Effector memory CD8-positive, alpha-beta T cell (primary cell): ENCODE data around the gene GLI2.

ENCODE experiments used
- ATAC-seq: fragments of 150-1000 bp; cut with Tn5 transposase; replicated peaks from 2 replicates; pipeline ENCODE4 v1.10.0; 2021; ENCODE audit warnings: mild to moderate bottlenecking, moderate library complexity
- DNase-seq, 3 experiments: peaks; one replicate each; pipeline ENCODE4 v3.0.0; 2021
- H3K27ac Mint-ChIP-seq, 2 donors: one replicate each; pipeline ENCODE4 v1.8.0; 2022; ENCODE audit warnings: mild to moderate bottlenecking in 2 of 2, mixed read lengths in 2 of 2, moderate library complexity in 2 of 2
- H3K27me3 Mint-ChIP-seq, 2 donors: one replicate each; pipeline ENCODE4 v1.8.0; 2022; ENCODE audit warnings: mixed read lengths in 2 of 2
- H3K36me3 Mint-ChIP-seq: one replicate; pipeline ENCODE4 v1.8.0; 2022; ENCODE audit warnings: mild to moderate bottlenecking, moderate library complexity, mixed read lengths; ENCODE audit not compliant: insufficient read depth
- H3K4me1 Mint-ChIP-seq, 2 donors: one replicate each; pipeline ENCODE4 v1.8.0; 2022; ENCODE audit warnings: low read depth in 2 of 2, mixed read lengths in 2 of 2
- H3K4me3 Mint-ChIP-seq, 2 donors: one replicate each; pipeline ENCODE4 v1.8.0; 2022; ENCODE audit warnings: mild to moderate bottlenecking in 2 of 2, mixed read lengths in 2 of 2, moderate library complexity in 2 of 2
- H3K9me3 Mint-ChIP-seq, 2 donors: one replicate each; pipeline ENCODE4 v1.8.0; 2022; ENCODE audit warnings: mixed read lengths in 2 of 2

GLI2 gene

DNA sequence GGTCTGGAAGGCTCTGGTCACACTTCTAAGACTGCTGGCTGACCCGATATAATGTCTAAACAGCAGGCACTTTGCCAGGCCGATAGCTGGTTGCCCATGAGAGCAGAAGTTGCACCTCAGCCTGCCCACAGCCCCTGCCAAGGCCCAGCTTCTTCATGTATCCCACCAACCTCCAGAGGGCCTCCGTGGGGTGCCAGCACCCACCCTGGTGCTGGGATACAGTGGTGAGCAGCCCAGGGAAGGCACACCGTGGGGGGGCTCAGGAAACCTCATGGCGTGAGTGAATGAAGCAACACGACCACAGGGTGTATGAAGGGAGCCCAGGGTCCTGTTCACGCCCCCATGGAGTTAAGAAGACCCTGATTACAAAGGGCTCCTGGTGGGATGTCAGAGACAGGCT lies 16.2 kb upstream of the GLI2 start:
- Mint-ChIP-seq H3K4me1 (no peaks in the 10 kb centered on the region), H3K36me3 (no peaks in the 10 kb centered on the region), H3K4me3 (no peak overlapping the region), H3K27ac (no peak overlapping the region), H3K9me3 (no peaks in the 10 kb centered on the region), H3K27me3 (peaks cover 8 to 35% of the 10 kb centered on the region in 2 donors)
- DNase-seq = no peak
- ATAC-seq = no peak

GRCh38 chr2:120720231-120720630 lies 15.4 kb upstream of the GLI2 start:
- no peaks in the 10 kb centered on the region for H3K4me1 Mint-ChIP-seq
- no peaks in the 10 kb centered on the region for H3K36me3 Mint-ChIP-seq
- ATAC-seq (no peak), DNase-seq (no peak)
- H3K27me3 Mint-ChIP-seq = peaks cover 8 to 27% of the 10 kb centered on the region in 2 donors
- H3K27ac Mint-ChIP-seq = no peak overlapping the region
- no peaks in the 10 kb centered on the region for H3K9me3 Mint-ChIP-seq
- H3K4me3 Mint-ChIP-seq = no peak overlapping the region

DNA sequence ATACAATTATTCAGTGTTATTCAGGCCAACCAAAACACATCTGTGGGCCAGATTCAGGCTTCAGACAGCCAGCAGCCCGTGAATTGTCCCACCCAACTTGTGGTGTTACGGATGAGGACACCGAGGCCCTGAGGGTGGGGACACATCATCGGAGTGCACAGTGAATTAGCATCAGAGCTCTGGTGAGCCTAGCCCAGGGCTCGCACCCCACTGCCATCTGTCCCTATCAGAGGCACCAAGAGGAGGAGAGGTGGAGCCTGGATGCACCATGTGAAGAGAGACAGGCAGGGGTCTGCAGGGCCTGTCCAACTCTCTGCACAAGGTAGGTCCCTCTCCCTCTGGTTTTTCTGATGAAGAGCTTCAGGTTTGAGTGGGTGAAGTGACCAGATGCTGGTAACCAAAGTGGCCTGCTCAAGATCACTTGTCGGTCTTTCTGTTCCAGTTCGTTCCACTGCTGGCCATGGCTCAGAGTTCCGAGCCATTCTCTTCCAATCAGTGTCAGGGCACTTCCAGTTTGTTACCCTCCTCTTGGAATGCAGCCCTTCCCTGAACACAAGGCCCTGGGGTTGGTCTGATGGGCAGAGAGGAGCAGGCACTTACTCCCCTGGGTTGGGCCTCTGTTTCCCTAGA lies 14.8 kb upstream of the GLI2 start:
- H3K4me1 Mint-ChIP-seq = no peaks in the 10 kb centered on the region

DNA sequence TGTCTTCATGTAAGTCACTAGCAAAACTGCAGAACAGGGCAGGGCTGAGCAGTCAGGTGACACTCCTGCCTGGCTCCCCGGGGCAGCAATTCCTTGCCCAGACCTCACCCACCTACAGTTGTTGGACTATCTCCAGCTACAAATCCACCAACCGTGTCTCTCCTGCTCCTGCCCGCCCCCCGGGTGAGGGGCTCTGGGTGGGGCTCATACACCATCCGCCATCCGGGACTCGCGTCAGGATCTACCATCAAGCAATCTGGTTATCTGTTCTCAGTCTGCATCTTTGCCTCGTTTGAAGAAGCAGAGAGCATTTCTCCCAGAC lies 13.5 kb upstream of the GLI2 start:
- no peak for ATAC-seq
- Mint-ChIP-seq H3K9me3 (no peaks in the 10 kb centered on the region), H3K4me3 (no peak overlapping the region), H3K27me3 (peaks cover 8 to 20% of the 10 kb centered on the region in 2 donors), H3K4me1 (no peaks in the 10 kb centered on the region), H3K27ac (no peak overlapping the region), H3K36me3 (no peaks in the 10 kb centered on the region)
- DNase-seq = no peak

More for the DNA sequence above, 14.8 kb upstream of the GLI2 start:
- ATAC-seq (no peak), DNase-seq (no peak)
- Mint-ChIP-seq H3K9me3 (no peaks in the 10 kb centered on the region), H3K27ac (no peak overlapping the region), H3K27me3 (peaks cover 8 to 21% of the 10 kb centered on the region in 2 donors), H3K36me3 (no peaks in the 10 kb centered on the region), H3K4me3 (no peak overlapping the region)

- Mint-ChIP-seq H3K4me1 (no peaks in the 10 kb centered on the region), H3K9me3 (no peaks in the 10 kb centered on the region), H3K36me3 (no peaks in the 10 kb centered on the region), H3K27me3 (peaks cover 8 to 20% of the 10 kb centered on the region in 2 donors), H3K4me3 (no peak overlapping the region), H3K27ac (no peak overlapping the region)
- no peak for DNase-seq
- ATAC-seq = no peak
These were observed 12.9 kb upstream of the GLI2 start for GRCh38 chr2:120722568-120723421.

DNA sequence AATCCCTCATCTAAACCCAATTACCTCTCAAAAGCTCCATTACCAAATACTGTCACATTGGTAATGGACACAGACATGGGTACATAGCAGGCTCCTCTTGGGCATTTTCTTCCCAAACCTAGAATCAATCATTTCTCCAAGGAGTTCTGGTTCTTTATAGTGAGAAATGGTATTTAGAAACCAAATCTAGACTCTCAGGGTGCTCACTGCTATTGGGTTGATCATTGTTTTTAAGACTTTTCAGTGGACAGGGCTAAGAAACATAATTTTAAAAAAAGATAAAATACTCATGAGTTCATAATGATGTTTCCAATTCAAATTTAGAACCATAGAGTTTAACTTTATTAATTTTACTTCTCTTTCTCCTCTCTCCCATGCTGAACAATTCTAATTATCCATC lies 9.4 kb upstream of the GLI2 start:
- Mint-ChIP-seq H3K4me3 (no peak overlapping the region), H3K27me3 (peaks cover 8 to 13% of the 10 kb centered on the region in 2 donors), H3K36me3 (no peaks in the 10 kb centered on the region), H3K27ac (no peak overlapping the region), H3K9me3 (no peaks in the 10 kb centered on the region), H3K4me1 (no peaks in the 10 kb centered on the region)
- no peak for ATAC-seq
- DNase-seq = no peak

- H3K4me3 Mint-ChIP-seq = no peak overlapping the region
- H3K36me3 Mint-ChIP-seq = no peaks in the 10 kb centered on the region
- H3K4me1 Mint-ChIP-seq = no peaks in the 10 kb centered on the region
- H3K27me3 Mint-ChIP-seq = peaks cover 27 to 30% of the 10 kb centered on the region in 2 donors
- DNase-seq (no peak), ATAC-seq (no peak)
- no peak overlapping the region for H3K27ac Mint-ChIP-seq
- no peaks in the 10 kb centered on the region for H3K9me3 Mint-ChIP-seq
These were observed 6.0 kb upstream of the GLI2 start for GRCh38 chr2:120729406-120730399.

- H3K9me3 Mint-ChIP-seq = no peaks in the 10 kb centered on the region
- no peak overlapping the region for H3K27ac Mint-ChIP-seq
- H3K27me3 Mint-ChIP-seq = peaks cover 27 to 34% of the 10 kb centered on the region in 2 donors
- no peak for DNase-seq
- H3K4me3 Mint-ChIP-seq = no peak overlapping the region
- no peaks in the 10 kb centered on the region for H3K4me1 Mint-ChIP-seq
- no peaks in the 10 kb centered on the region for H3K36me3 Mint-ChIP-seq
- no peak for ATAC-seq
These were observed 4.5 kb upstream of the GLI2 start for GRCh38 chr2:120731175-120731574.

GRCh38 chr2:120732506-120733237 lies 3.0 kb upstream of the GLI2 start:
- Mint-ChIP-seq H3K36me3 (no peaks in the 10 kb centered on the region), H3K27ac (no peak overlapping the region), H3K9me3 (no peaks in the 10 kb centered on the region), H3K27me3 (peaks cover 40 to 48% of the 10 kb centered on the region in 2 donors), H3K4me3 (no peak overlapping the region), H3K4me1 (peaks cover 0 to 2% of the 10 kb centered on the region in 2 donors)
- ATAC-seq (no peak), DNase-seq (no peak)

DNA sequence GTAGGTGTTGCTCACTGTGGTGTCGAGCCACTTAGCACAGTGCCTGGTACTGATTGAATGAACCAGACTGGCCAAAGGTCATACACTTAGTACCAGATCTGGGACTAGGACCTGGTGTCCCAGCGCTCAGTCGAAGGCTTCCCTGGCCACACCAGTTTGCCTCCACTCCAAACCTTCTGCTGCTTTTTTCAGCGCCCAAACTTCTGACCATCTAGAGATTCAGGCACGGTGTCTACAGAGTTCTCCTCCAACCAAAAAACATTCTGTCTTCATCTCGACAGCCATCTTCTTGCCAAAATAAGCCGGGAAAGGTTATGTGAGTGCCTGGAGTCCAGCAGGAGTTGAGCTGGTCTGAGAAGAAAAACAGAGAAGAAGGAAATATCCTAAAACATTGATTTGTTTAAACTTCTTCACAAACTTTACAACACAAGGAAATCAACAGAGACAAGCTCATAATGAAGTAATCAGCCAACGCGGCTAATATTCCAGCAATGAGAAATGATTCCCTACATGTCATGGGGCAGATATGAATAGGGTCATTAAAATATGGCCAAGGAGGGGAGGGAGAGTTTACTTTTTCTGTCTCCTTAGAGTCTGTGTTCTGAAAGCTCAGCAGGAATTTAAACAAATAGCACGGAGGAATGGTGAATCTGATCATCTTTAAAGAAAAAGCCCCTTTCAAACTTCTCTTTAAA lies 2.3 kb upstream of the GLI2 start:
- no peak for DNase-seq
- H3K4me1 Mint-ChIP-seq = peaks cover 0 to 2% of the 10 kb centered on the region in 2 donors
- peaks cover 47 to 55% of the 10 kb centered on the region in 2 donors for H3K27me3 Mint-ChIP-seq
- H3K4me3 Mint-ChIP-seq = no peak overlapping the region
- no peaks in the 10 kb centered on the region for H3K36me3 Mint-ChIP-seq
- H3K27ac Mint-ChIP-seq = no peak overlapping the region
- ATAC-seq = no peak
- no peaks in the 10 kb centered on the region for H3K9me3 Mint-ChIP-seq

DNA sequence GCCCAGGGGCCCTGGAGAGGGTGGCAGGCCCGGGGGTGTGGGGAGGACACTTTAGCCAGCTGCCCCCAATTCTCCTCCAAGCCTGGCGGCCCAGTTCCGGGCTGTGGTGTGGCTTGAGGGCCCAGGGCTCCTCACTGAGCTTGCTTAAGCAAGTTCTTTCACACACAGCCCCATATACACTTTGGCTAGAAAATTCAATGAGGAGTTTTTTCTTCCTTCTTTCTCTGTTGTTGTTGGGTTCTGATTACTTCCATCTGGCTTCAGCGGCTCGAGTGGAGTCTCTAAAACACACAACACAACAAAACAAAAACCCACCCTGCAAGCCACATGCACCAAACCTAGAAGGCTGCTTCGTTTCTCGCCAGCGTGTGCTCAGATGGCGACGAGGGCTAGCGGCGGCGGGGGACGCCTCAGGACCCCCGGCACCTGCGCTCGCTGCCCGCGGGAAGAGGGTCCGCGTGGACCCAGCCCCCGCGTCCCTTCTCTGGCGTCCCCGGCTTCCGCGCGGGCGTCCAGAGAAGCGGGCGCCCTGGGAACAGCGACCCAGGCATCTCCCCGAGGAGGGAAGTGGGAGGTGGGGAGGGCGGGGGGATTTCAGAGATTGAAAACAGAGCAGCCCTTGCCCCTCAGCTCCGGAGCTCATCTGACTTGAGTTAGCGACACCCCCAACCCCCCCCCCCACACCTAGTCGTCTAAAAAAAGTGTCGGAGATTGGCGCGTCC lies 577 bp upstream of the GLI2 start:
- H3K4me3 Mint-ChIP-seq = no peak overlapping the region
- peaks cover 0 to 2% of the 10 kb centered on the region in 2 donors for H3K4me1 Mint-ChIP-seq
- no peaks in the 10 kb centered on the region for H3K9me3 Mint-ChIP-seq
- no peak for DNase-seq
- H3K27me3 Mint-ChIP-seq = peaks cover 61 to 72% of the 10 kb centered on the region in 2 donors
- H3K27ac Mint-ChIP-seq = no peak overlapping the region
- no peaks in the 10 kb centered on the region for H3K36me3 Mint-ChIP-seq
- ATAC-seq = no peak

GRCh38 chr2:120736202-120736623 lies 545 bp downstream of the GLI2 start:
- H3K4me1 Mint-ChIP-seq = peaks cover 0 to 2% of the 10 kb centered on the region in 2 donors
- H3K9me3 Mint-ChIP-seq = no peaks in the 10 kb centered on the region
- peaks cover 73 to 83% of the 10 kb centered on the region in 2 donors for H3K27me3 Mint-ChIP-seq
- no peak overlapping the region for H3K4me3 Mint-ChIP-seq
- H3K36me3 Mint-ChIP-seq = no peaks in the 10 kb centered on the region
- DNase-seq = no peak
- no peak for ATAC-seq
- no peak overlapping the region for H3K27ac Mint-ChIP-seq
